ENCODE results near the gene FAM162B.
"Not testable (repeated sequence)": the region's sequence is repeated elsewhere in the genome, so short reads cannot be mapped to it uniquely, and the experiment has no call there.

The FAM162B gene

DNA sequence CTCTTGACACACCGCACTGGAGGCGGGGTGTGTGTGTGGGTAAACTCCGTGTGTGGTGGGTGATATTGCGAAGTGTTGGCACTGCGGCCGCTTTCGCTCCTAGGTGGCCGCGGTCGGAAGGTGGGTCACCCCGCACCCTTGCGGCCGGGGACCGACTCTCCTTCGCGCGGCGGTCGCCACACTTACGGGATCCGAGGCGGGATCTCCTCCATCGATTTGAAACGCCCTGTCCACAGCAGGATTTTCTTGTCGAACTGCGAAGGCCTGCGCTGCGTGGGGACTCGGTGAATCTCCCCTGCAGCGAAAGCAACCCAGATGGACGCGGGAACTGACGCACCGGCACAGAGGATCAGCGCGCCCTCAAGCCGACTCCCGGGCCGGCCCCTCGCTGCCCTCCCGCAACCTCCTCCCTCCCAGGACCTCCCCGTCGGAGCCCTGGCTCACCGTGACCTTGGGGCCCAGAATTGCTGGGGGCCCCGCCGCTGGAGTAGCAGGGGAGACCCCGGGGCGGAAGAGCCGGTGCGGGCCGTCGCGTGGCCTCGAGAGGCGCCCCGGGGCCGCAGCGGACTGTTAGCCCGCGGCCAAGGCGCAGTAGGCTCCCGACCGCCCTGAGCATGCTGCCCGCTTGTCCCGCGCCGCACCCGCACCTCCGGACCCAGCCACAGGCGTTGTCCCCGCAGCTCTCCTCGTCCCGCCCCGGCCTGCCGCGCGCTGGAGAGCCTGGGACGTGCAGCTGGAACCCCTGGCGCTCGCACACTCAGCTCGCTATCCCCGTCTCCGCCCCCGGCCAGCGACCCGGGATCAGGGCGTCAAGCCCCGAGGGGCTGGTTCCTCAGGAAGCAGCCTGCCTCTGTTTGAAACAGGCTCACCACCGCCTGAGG lies at the start of gene FAM162B:
FAM162B (minus strand) TSS at position 759 of the 881 bp plus-strand sequence; CDS start at position 616, 143 bp downstream.
- no peak for DNase-seq

DNA sequence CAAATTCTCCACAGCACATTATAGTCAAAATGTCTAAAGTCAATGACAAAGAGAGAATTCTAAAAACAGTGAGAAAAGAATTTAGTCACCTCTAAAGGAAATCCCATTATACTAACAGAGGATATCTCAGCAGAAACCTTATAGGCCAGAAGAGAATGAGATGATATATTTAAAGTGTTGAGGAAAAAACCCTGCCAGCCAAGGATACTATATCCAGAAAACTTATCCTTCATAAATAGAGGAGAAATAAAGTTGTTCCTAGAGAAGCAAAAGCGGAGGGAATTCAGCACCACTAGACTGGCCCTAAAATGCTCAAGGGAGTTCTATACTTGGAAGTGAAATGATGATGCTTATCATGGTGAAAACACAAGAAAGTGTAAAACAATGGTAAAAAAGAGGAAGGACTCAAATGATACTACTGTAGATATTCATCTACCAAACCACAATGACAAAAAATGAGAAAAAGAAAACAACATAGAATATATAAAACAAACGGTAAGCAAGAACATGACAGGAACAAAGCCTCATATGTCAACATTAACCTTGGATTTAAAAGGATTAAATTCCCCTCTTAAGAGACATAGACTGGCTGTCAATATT lies 46.6 kb upstream of the FAM162B start:
- DNase-seq, result no peak

DNA sequence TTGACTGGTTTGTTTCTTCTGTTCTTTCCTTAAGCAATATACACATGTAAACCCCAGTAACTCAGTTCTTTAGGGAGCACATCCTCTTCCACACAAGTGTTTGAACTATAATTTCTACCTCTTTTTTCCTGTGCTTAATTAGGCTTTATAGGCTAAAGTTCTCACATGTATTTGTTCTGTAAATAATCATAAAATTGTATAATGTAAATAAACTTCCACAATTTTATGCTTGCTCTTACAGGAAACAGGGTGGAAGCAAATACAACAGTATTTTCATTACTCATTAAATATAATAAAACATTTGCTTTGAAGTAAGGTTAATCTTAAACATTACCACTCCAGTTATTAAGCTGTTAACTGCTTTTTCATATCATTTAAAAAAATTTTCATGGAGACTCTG lies 36.5 kb upstream of the FAM162B start:
- no peak for DNase-seq

DNA sequence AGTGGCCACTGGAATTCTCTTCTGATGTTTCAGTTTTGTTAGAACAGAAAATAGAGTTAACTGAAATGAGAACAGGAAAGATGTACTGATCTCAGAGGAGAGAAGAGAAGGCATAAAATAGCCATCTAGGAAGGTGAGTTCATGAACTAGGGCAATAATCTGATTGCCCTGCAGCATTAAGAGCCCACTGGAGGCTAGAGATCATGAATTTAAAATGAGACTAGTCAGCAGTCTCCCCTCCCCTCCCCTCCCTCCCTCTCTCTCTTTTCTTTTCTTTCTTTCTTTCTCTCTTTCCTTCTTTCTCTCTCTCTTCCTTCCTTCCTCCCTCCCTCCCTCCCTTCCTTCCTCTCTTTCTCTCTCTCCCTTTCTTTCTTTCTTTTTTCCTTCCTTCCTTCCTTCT lies 34.4 kb upstream of the FAM162B start:
- no peak for DNase-seq

DNA sequence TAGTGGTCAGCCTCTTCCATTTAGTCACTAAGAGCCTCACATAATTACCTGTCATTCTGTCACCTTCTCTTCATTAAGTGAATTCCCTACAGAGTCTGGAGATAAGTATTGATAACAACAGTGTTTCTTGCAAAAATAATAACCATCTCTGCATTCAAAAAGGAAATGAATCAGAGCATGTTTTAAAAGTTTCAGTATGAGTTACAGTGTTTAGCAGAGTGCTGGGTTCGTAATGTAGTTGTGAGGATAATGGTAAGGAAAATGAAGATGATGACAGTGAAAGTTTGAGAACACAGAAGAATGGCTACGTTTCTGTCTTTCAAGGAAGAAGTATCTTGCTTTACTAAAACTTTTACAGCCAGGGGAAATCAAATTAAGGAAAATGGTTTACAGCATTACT lies 32.1 kb upstream of the FAM162B start:
- no peak for DNase-seq

DNA sequence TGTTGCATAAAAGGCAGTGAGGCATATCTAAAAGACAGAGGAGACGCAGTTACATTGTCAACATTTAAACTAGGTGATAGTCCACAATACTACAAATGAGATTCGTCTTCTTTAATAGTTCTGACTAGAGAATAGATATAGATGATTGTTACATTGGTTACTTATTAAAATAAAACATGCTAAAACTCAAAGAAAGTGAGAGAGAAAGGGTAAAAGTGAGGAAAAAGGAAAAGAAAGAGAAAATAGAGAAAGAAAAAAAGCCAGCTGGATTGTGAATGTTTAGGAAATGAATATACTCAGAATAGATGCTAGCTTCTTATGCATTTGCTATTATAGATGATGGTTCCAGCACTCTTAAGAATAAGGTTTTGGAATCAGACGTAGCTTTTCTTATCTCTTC lies 27.7 kb upstream of the FAM162B start:
- no peak for DNase-seq

DNA sequence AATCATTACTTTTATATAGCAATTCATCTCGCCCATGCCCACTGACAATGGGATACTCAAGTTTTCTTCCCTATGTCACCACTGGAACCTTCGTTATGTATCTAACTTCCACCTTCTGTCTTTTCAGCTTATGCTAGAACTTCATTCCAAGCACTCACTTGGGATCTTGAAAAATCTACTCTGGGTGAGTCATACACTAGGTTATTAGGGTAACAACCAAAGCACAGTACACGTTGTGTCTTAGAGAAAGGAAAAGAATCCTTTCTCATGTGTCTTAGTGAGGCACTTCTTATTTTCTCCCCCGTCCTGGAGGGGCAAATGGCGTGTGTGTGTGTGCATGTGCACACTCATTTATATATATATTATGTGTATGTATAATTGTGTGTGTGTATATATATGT lies 18.3 kb upstream of the FAM162B start:
- no peak for DNase-seq

DNA sequence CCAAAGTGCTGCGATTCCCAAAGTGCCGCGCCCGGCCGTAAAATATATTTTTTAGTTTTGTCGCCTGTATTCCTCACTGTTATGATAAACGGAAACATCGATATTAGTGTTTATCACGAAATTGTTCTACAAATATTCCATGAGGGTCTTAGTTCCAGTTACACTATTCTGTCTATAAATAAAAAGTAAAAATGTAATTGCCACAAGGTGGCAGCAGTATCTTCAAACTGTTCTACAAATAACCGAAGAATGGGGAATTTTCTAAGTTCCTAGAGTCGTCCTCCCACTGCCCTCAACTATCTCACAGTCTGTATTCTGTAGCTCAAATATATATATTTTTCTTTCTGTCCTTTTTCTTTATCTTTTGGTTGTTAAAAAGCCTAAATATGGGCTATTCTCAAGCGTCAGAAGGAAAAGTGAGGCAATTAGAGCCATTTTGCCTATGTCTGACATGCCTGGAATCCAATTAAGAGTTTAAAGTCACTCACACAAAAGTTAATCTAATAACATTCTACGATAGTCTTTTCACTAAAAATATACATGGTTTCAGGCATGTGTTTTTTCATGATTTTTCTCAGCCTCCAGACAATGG lies 14.2 kb upstream of the FAM162B start:
- DNase-seq, result no peak

DNA sequence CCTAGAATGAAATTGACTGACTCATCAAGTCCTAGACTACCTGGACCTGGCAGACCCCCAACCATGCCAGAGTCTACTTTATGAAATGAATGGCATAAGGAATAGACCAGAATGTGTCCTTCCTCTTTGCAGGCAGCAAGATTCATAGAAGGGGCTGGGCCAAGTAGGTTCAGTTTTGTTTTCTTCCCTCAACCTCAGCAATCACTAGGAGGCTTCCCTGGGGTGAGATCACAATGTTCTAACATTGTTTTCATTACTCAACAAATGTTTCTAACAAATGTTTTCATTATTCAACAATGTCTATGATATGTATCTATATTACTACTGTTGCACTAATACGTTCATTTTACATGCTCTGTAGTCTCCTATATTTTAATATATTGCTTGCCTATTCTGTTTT lies 8.4 kb upstream of the FAM162B start:
- no peak for DNase-seq

DNA sequence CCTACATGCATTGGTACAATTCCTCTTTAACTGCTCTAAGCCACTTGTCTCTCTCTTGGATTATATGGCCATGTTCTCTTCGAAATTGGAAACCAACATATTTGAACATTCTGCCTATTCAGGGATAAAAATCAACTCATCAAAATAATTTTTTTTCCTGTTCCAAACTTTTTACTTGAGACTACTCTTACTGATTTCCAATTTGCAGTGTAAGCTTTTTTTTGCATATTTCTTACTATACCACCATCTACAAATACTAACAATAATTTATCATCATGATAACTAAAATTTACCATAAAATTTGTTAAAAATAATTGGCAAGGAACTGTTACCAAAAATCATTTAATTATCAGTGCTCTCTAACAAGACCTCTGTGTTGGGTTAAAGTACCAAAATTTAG lies 6.9 kb upstream of the FAM162B start:
- DNase-seq, result no peak

DNA sequence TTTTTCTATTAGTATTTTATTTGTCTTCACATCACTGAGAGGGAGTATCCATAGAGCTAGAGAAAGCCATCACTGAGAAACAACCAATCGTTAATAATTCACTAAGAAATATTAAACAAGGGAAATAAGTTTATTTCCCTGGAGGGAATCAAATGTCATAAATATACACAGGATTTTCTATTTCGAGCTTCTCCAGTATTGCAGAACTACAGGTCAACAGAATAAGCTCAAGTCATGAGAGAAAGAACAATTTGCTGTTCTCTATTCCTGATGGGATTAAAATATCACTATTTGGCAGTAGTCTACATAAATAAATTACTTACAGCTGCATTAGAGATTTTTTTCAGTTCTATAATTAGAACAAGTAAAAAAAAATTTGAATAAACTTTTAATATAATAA lies 2.2 kb upstream of the FAM162B start:
- DNase-seq, result no peak

DNA sequence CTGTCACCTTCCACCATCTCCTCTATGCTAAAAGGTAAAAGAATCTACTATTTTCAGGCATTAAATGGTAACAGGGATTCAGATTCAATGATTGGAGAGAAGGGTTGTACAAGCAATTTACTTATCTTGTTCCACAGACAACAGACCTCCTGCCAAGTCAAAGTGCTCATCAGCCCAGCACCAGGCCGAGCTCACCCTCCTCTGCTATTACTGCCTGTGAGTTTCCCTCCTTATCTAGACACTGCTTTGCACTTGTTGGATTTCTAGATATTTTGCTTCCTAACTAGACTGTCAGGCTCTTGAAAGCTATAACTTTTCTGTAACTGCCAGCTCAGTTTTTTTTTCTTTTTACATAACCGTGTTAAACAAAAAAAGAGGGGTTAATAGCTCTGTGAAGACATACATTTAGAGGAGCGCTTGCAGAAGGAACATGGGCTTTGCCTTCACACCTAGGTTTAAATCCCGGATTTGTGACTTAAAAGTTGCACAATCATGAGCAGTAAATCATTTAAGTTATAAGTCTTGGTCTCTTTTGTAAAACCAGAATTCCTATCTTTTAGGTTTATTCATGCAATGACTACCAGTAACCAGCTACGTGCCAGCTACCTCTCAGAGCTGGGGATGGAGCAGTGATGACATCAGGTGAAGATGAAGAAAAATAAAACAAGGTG lies 1.1 kb upstream of the FAM162B start:
- DNase-seq, result no peak

DNA sequence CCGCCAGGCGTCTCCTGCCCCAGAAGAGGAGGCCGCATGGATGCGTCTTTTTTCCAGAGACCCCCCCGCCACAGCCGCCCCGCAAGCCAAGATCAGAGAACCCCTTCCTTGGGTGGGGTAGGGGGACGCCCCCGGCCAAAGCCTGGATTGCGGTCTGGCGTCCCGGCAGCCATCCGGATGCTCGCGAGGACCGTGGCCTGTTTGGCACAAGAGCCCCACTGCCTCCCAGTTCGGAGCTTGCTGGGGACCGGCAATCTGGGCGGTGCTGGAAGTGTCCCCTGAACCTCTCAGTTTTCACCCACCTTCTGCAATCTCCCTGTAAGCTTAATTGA lies 924 bp downstream of the FAM162B start:
- no peak for DNase-seq

DNA sequence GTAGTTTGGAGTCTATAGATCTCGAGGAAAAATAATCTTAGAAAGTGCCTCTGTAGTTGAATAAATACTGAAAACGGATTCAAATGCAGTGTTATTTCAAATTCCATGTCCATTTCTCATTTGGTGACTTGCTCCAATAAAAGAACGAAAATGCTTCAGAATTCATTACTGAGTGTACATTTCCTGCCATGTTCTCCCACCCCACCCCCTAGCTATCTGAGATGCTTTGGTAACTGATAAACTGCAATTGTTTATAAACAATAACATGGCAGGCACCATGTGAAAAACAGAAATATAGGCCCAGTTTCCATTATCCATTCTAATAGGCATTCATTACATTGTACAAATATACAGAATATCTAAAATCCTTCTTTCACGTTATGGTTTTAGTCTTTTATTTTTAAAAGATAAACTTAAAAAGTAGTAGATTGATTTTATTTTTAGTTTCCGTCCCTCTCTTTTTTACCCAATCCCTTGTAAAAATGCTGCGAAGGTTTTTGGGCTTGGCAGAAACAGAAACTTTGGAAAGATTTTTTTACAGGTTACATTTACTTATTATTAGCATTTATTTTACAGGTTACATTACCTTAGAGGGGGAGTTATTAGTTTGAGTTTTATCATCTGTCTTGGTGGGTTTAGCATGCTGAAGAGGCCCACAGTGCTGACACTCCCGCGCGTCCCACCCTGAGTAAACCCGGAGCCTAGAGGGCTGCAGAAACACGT lies 1.5 kb downstream of the FAM162B start:
- DNase-seq, result no peak

DNA sequence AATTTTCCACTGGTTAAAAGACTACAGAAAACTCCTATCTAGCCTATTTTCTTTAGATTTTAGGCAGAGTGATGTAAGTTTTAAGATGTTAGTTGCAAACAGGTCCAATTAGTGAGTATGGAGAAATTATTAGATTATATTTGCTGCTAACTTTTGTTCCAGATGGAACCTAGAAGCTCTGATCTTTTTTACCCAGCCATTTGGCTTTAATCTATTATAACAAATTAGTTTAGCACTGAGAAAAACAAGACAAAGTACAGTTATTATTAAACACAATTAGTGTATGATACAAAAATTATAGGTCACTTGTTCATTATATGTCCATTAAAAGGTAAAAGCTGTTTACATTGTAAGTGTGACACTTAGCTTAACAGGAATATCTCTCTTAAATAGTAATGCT lies 2.5 kb downstream of the FAM162B start:
- DNase-seq, result no peak

DNA sequence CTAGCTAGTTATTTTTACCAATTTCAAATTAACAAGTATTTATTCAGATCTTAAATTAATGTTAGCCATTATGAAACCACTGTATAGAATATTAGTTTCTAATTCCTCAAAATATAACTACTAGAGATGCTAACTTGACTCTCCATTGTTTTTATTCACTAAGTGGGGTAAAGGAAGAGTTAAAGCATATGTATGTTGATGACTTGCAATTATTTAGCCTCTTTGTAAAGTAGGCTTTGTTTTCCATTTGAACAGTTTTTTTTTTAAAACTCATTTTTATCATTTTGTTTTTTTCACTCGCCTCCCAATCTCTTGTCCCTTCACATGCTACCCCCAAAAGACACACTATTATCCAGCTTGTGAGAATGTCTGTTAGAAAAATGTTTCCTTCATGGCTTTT lies 3.3 kb downstream of the FAM162B start:
- DNase-seq, result no peak

DNA sequence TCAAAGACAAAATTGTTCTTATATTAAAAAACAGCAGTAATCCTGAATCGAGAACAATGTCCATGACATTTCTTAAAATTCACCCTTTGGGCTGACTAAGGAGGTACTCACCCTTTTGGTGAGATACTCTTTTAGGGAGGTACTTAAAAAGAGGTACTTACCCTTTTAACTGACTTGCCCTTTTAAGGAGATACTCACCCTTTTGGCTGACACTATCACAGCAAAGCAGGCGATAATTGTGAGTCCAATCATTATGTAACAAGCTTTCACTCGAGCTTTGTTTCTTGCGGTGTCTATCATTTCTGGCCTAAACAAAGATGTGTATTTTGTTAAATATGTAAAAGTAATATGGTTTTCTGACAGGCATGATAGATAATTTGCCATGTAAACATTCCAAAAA lies 3.7 kb downstream of the FAM162B start:
- DNase-seq, result no peak

DNA sequence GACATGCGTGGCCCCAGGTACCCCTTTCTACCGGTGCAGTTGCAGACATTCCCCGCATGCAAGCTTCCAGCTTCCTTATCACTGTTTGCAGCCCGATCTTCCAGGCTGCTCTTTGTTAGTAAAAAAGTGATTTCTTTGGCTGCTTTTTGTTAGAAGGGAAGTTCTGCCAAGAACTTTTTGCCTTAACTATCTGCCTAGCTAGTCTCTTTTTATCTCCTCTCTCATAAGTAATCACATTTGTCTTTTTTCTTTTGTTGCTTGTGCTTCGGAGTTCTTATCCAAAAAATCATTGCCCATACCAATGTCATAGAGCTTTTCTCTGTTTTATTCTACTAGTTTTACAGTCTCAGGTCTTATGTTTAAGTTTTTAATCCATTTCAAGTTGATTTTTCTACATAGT lies 20.3 kb downstream of the FAM162B start:
- no peak for DNase-seq

DNA sequence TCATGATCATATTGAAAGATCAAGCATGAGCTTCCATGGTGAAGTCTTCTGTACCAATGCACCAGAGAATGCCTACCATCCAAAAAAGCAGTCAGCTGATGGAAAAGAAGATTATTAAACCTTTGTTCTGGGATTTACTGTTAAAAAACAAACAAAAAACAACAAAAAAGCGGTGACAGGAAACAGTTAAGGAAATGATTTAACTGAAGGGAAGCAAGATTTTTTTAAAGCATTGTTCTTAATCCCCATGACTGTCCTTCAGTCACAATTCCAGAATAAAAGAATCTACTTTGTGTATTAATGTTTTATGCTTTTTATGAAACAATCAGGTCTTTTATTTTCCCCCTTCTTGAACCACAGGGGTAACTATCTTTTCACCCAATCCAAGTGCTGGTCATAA lies 23.9 kb downstream of the FAM162B start:
- no peak for DNase-seq

DNA sequence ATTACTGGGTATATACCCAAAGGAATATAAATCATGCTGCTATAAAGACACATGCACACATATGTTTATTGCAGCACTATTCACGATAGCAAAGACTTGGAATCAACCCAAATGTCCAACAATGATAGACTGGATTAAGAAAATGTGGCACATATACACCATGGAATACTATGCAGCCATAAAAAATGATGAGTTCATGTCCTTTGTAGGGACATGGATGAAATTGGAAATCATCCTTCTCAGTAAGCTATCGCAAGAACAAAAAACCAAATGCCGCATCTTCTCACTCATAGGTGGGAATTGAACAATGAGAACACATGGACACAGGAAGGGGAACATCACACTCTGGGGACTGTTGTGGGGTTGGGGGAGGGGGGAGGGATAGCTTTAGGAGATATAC lies 25.0 kb downstream of the FAM162B start:
- not testable (repeated sequence) for DNase-seq

DNA sequence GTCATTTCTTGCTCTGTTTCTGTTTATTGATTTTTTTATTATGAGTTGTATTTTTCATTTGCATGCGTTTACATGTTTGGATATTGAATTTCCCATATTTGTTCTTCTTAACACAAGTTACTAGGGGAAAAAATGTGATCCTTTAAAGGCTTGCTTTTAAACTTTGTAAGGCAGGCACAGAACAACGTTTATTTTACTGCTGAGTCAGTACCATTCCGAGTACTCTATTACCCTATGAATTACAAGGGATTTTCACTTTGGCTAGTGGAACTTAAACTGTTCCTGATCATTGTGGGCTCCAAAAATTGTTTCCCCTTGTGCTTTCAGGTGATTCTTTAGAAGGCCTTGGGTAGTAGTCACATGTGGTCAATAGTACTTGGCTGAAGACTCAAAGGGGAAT lies 28.5 kb downstream of the FAM162B start:
- no peak for DNase-seq

DNA sequence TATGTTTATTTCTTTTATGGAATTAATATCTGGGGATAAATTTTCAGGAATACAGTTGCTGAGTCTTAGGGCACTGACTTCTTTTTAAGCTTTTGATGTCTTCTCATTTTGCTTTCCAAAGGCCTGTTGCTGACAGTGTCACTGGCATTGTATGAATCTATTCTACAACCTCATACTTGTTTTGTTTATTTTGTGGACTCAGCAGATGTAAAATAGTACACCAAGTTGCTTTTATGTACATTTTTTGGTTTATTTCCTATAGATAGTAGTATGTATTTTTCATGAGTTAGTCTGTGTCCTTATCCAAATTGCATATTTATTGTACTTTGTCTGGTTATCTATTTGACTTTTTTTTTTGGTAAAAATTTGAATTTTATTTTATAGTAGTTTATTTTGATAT lies 35.0 kb downstream of the FAM162B start:
- no peak for DNase-seq

DNA sequence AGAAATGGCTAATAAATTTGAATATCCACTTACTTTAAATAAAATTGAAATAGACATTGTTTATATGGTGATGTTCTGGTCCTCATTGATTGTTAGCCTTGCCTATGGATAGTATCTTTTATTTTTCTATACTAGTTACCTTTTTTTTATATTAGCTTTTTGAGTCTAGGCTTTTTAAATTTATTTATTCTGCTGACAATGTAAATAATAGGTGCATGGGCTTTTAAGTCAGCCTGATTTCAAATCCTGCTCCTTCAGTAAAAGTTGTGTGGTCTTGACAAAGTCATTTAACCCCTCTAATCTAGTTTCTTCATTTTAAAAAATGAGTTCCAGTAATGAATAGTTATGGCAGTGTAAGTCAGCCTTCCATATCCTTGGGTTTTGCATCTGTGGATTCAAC lies 38.6 kb downstream of the FAM162B start:
- no peak for DNase-seq

Data from NCI-H2107 (cell line).